ENCODE measurements around the gene BTBD8.

Gene BTBD8

GRCh38 chr1:92080128-92080985 is at the start of gene BTBD8:
BTBD8 (plus strand) TSS chr1:92080345; CDS start chr1:92080572, 227 bp downstream.
- in situ Hi-C loops (cut with HindIII; ENCODE audit: low sequenced_read_pairs): no loop called here
- peak within 1 kb of the TSS; percentile 91 for H3K4me3 ChIP-seq (ENCODE audit: low read depth, low read length)
- no peak for TF ChIP-seq CTCF (IDR thresholded peaks at IDR 0.05; ENCODE audit: low read depth, low read length, missing control alignments)
- peak; percentile 44 for DNase-seq (ENCODE audit: low read depth)

GRCh38 chr1:92030656-92031107 is 49.5 kb upstream of the BTBD8 start:
- in situ Hi-C loops (cut with HindIII; ENCODE audit: low sequenced_read_pairs): no loop called here
- DNase-seq (ENCODE audit: low read depth): peak; percentile 29
- TF ChIP-seq CTCF (IDR thresholded peaks at IDR 0.05; ENCODE audit: low read depth, low read length, missing control alignments): no peak
- H3K4me3 ChIP-seq (ENCODE audit: low read depth, low read length): peak overlapping the region; percentile 57

GRCh38 chr1:92031281-92032110 is 48.6 kb upstream of the BTBD8 start:
- TF ChIP-seq CTCF (IDR thresholded peaks at IDR 0.05; ENCODE audit: low read depth, low read length, missing control alignments): no peak
- H3K4me3 ChIP-seq (ENCODE audit: low read depth, low read length): no peak overlapping the region
- DNase-seq (ENCODE audit: low read depth): no peak
- in situ Hi-C loops (cut with HindIII; ENCODE audit: low sequenced_read_pairs): no loop called here

- in situ Hi-C loops (cut with HindIII; ENCODE audit: low sequenced_read_pairs): no loop called here
- no peak overlapping the region for H3K4me3 ChIP-seq (ENCODE audit: low read depth, low read length)
- no peak for TF ChIP-seq CTCF (IDR thresholded peaks at IDR 0.05; ENCODE audit: low read depth, low read length, missing control alignments)
- no peak for DNase-seq (ENCODE audit: low read depth)
Measured at GRCh38 chr1:92037400-92037799, 42.7 kb upstream of the BTBD8 start.

GRCh38 chr1:92038695-92039346 is 41.3 kb upstream of the BTBD8 start:
- in situ Hi-C loops (cut with HindIII; ENCODE audit: low sequenced_read_pairs): no loop called here
- TF ChIP-seq CTCF (IDR thresholded peaks at IDR 0.05; ENCODE audit: low read depth, low read length, missing control alignments): no peak
- no peak overlapping the region for H3K4me3 ChIP-seq (ENCODE audit: low read depth, low read length)
- no peak for DNase-seq (ENCODE audit: low read depth)

- DNase-seq (ENCODE audit: low read depth): no peak
- in situ Hi-C loops (cut with HindIII; ENCODE audit: low sequenced_read_pairs): no loop called here
- TF ChIP-seq CTCF (IDR thresholded peaks at IDR 0.05; ENCODE audit: low read depth, low read length, missing control alignments): no peak
- no peak overlapping the region for H3K4me3 ChIP-seq (ENCODE audit: low read depth, low read length)
Measured at GRCh38 chr1:92040971-92041370, 39.2 kb upstream of the BTBD8 start.

Measured in astrocyte of the cerebellum (primary cell).